HG03432 (cell line): ENCODE measurements around the gene SLC4A3.

Source experiments
- ATAC-seq: cut with Tn5 transposase; IDR thresholded peaks from one replicate; pipeline ENCODE4 v1.9.1; 2021; ENCODE audit warnings: mild to moderate bottlenecking, moderate library complexity; ENCODE audit not compliant: unreplicated experiment

Gene SLC4A3

DNA sequence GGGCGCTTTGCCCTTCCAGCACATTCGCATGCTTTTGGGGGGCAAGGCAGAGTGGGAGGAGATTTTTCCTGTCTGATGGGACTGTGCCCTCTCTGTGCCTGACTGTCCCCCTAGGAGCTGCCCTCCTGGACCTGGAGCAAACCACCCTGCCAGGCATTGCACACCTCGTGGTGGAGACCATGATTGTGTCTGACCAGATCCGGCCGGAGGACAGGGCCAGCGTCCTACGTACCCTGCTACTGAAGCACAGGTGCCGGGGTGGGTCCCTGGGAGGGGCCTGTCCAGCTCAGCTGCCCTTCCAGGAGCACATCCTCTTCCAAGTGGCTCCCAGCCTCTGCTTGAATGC is 5.3 kb downstream of the SLC4A3 start:
- ATAC-seq, result no peak

DNA sequence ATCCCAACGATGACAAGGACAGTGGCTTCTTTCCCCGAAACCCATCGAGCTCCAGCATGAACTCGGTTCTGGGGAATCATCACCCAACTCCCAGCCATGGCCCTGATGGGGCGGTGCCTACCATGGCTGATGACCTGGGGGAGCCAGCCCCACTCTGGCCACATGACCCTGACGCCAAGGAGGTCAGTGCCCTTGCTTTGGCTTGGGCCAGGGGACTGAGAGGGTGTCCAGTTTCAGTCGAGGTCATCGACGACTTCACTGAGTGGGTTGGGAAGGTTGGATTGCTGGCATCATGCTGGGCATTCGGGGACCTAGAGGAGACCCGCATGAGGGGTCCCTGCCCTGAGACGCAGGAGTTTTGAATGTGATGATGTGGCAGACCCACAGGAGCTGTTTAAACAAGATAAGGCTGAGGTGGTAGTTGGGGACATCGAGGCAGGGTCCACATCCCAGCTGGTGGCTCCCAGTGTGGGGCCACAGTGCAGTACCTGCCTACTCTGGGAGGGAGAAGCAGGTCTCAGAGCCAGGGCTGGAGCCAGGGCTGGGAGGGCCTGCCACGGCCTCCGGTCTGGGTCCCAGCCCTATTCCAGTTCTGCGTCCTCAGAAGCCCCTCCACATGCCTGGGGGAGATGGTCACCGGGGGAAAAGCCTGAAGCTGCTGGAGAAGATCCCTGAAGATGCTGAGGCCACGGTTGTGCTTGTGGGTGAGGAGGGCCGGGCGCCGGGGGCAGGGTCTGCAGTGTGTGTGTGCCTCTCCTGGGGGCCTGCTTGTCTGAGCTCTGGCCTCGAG is 6.0 kb downstream of the SLC4A3 start:
- no peak for ATAC-seq

DNA sequence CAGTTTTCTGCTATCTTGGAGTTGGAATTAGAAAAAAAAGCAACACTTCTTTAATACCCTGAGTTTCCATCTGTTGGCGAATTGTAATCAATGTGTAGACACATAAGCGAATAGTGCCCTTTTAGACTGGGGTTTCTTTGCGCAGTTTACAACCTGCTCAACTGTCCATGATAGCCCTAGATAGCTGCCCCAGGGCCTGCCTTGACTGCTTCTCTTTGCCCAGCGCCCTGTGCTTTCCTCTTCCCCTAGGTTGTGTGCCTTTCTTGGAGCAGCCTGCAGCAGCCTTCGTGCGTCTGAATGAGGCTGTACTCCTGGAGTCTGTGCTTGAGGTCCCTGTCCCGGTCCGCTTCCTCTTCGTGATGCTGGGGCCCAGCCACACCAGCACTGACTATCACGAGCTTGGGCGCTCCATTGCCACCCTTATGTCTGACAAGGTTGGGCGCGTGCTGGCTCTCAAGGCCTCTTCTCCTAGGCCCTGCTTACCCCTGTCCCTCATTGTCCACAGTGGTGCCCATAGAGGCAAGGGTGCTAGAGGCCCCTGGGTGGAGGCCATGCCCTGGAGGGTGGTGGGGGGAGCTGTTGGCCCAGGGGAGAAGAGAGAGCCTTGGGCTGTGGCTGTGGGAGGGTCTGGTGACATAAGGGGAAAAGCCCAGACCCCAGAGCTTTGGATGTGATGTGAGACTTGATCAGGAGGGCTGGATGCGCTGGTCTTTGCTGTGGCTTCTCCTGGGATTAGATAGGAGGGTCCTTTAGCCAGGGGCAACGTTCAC is 6.9 kb downstream of the SLC4A3 start:
- no peak for ATAC-seq

DNA sequence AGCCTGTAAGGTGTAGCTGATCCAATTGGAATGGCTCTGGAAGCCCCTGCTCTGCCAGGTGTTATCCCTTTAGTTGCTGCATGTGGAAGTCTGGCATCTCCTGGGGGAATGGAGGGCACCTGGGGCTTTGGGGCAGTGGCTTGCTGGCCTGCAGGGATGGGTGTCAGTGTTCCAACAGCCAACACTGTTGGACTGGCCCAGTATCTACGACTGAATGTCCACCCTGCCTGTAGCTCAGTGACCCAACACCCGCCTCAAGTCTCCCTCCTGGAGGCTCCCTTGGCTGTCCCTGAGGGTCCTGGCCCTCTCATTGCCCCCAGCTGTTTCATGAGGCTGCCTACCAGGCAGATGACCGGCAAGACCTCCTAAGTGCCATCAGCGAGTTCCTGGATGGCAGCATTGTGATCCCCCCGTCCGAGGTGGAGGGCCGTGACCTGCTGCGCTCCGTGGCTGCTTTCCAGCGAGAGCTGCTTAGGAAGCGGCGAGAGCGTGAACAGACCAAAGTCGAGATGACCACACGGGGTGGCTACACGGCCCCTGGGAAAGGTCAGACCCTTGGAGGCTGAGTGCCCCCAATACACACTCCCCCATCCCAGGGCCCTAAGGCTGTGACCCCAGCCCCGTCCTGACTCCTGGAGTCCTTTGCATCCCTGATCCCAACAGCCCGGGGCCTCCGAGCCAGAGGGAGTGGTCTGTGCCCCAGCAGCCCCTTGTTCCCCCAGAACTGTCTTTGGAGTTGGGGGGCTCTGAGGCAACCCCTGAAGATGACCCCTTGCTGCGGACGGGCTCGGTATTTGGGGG is 7.7 kb downstream of the SLC4A3 start:
- no peak for ATAC-seq

DNA sequence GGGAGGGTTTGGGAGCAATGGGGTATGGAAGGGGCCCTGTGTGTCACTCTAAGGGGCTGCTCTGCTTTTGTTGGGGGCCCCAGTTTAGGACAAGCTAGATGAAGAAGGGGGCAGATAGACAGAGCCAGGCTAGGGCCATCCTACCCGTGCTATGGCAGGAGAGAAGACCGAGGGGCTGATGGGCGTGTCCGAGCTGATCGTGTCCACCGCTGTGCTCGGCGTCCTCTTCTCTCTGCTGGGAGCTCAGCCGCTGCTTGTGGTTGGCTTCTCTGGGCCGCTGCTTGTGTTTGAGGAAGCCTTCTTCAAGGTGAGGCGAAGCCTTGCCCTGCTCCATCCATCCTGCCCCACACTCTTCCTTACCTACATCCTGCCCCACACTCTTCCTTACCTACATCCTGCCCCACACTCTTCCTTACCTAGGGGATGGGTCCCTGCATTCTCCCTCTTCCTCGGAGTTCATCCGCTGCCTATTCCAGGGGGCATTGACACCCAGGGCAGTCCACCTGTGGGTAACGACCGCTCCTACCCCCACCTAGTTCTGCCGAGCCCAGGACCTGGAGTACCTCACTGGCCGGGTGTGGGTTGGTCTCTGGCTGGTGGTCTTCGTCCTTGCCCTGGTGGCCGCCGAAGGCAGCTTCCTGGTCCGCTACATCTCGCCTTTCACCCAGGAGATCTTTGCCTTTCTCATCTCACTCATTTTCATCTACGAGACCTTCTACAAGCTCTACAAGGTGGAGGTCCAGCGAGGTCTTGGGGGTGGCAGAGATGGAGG is 8.9 kb downstream of the SLC4A3 start:
- ATAC-seq, result no peak

DNA sequence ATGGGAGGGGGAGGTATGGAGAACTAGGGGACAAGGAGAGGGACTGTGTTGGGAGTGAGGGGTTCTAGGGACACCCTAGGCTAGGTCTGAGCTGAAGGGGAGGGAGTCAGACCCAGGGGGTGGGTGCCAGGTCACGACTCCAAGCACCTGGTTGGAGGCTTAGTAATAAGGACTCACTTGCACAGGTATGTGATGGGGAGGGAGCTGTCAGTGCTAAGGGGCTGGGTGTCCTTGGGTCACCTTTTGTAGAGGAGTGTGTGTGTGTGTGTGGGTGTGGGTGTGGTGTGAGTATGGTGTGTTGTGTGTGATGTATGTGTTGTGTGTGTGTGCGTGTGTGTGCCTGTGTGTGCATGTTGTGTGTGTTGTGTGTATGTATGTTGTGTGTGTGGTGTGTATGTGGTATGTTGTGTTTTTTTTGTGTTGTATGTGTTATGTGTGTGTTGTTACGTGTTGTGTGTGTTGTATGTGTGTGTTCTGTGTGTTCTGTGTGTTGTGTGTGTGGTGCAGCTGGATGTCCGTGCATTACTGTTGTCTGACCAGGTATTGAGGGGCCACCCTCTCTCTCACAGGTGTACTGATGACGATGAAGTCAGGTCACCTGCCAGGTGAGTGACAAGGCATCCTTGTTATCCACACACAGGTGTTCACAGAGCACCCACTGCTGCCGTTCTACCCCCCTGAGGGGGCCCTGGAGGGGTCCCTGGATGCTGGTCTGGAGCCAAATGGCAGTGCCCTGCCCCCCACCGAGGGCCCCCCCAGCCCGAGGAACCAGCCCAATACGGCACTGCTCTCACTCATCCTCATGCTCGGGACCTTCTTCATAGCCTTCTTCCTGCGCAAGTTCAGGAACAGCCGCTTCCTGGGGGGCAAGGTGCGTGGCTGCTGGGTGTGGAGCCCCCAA is 9.8 kb downstream of the SLC4A3 start:
- ATAC-seq, result no peak

DNA sequence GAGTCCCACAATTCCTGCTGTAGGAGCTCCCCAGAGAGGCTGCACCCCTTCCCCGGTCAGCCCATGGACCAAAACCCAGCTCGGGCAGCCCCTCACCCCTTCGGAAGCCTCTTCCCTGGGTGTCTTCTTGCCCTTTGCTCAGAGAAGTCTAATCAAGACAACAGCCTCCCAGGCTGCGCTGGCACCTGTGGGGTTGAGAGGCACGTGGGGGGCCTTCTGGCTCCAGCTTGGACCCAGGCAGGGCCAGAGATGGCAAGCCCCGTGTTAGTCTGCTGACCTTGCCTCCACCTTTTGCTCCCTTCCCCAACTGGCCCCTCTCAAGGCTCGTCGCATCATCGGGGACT is 10.4 kb downstream of the SLC4A3 start:
- no peak for ATAC-seq

DNA sequence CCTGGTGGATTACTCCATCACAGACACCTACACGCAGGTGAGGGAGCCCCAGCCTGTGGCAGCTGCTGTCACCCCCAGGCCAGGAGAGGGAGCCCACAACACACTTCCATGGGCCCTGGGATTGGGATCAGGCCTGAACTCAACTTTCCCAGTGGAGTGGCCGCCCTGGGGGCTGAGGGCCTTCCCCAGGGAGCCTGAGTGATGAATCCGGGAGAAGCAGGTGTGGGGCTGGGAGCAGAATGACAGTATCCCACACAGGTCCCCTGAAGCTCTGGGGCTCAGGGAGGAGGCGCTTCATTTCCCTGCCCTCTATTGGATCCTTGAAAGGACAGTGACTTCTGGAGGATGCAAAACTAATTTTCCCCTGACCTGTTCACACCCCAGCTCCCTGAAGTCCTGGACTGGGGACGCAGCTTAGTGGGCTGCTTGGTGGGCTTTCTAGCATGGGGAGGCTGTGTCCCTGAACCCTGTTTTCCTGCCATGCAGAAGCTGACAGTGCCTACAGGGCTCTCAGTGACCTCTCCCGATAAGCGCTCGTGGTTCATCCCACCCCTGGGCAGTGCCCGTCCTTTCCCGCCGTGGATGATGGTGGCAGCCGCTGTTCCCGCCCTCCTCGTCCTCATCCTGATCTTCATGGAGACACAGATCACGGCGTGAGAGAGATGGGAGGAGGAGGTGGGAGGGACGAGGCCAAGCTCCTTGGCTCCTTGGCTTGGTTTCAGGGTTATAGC is 11.0 kb downstream of the SLC4A3 start:
- no peak for ATAC-seq

DNA sequence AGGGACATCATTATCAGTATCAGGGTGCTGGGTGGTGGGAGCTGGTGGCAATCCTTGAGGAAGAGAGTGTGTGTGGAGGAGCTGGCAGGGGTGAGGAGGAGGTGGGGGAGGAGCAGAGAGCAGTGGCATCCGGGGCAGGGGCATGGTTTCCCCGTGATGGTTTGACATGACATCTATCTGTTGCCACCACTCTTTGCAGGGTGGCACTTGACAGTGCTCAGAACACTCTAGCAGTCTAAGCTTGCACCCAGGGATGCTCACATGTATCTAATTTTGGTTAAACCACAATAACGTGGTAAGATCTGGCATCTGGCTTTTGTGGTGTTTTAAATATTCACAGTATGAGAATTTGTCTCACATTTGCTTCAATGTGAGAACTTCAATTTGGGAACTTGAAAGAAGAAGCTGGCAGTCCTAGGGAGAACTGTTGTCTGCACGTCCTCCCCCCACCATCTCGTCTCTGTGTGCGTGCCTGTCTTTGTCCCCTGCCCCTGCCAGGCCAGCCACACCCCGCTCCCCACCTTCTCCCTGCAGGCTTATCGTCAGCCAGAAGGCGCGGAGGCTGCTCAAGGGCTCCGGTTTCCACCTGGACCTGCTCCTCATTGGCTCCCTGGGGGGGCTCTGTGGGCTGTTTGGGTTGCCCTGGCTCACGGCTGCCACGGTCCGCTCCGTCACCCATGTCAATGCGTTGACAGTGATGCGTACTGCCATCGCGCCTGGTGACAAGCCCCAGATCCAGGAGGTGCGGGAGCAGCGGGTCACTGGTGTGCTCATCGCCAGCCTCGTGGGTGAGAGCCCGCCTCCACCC is 11.7 kb downstream of the SLC4A3 start:
- ATAC-seq, result no peak

DNA sequence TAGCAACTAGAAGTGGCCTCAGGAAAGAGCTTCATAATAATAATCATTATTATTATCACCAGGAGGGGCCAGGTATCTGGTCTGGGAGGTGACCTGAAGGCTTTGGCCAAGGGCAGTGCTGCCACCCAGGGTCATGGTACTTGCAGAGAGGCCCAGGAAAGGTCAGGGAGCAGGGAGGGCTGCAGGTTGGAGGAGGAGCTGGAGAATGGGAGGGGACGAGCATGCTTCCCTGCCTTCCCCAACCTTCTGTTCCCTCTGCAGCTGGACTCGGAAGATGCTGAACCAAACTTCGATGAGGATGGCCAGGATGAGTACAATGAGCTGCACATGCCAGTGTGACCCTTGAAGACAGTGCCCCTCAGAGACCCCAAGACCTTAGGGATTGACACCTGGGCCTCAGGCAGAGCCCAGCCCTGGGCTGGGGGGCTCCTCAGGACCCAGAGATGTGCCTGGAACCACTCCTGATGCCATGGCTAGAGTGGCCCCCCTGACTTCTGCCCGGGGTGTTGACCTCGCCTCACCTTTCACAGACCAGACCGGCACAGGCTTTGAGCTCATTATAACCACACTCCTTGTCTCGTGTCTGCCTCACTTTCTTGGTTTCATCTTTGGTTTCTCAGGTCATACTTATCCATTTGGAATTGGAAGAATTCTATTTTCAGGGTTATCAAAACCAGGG is 14.1 kb downstream of the SLC4A3 start:
- no peak for ATAC-seq

DNA sequence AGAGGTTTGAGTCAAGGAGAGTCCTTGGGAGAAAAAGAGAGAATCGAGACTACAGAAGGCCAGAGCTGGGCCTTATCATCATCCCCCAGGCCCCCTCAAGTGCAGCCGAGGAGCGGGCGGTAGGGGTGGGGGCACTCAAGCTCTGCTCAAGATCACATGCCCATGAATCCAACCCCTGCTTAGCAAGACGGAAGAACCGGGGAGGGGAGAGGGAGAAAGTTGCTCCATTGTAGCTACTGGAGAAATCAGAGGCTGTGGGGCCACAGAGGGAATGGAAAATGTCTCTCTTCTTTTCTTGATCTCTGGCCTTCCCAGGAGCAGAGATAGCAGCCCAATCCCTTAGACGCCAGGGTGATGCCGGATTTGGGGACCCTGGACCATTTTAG is 14.6 kb downstream of the SLC4A3 start:
- ATAC-seq, result no peak

DNA sequence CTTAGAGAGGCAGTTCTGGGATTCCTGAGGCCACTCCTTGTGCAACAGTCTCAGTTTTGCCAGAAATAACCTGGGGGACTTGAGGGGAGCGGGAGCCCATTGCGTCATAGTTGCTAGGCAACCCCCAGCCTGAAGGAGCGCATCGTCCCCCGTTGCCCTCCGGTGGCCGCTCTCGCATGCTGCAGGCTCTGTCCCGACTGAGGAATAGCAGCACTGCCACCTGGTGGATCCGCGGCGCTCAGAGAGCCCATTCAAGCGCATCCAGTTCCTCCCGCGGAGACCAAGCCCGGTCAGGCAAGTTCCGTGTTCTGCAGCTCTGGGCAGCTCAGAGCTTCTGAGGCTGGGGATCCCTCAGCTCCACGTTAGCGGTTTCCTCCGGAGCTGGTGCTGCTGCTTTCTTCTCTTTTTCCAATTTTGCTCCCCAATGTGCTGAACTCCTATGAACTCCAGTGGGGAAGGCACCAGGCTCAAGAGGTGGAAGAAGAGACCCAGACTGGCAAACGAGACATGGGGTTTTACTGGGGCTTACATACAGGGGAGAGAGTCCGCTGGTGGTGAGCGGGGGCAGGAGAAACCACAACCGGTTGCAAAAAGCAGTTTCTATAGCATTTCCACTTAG is 15.1 kb downstream of the SLC4A3 start:
- ATAC-seq, result peak; percentile 98

DNA sequence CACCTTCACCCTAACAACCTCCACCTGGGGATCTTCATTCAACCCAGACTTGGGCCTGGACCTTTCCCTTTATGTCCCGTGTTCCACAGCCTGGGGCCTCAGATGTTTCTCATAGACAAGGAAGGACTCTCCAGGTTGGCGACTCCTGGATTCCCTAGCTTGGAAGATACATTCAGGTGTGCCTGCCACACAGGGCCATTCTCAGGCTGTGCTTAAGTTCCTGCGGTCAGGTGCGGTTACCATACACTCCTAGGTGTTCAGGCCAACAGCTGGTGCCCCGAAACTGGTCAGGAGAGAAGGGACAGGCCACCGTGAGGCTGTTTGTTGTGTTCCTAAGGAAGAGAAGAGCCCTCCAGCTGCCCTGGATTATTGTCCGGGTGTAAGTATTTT is 15.6 kb downstream of the SLC4A3 start:
- ATAC-seq, result no peak

DNA sequence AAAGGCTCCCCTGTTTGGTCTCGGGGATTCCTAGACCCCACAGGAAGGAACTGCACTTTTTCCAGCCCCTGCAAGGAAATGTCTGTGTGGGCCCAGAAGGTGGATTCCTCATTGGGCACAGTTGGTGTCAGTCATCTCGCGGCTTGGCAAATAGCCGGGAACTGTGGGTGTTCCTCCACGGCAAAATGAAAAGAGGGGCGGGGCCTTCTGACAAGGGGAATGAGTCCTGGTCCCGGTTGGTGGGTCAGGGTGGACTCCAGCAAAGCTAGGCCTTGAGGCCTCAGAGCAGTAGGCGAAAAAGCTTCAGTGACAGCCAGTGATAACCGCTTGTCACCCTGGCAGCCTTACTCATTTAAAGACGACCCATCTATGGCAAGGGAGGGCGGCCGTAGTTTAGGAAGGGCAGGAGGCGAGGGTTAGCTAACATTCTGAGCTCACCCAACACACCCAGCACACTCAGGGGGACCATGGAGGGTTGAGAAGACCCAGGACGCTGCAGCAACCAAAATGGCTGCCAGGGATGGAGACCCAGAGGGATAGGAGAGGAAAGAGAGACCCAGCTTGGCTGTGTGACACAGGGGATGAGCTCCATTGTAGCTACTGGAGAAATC is 16.5 kb downstream of the SLC4A3 start:
- no peak for ATAC-seq

DNA sequence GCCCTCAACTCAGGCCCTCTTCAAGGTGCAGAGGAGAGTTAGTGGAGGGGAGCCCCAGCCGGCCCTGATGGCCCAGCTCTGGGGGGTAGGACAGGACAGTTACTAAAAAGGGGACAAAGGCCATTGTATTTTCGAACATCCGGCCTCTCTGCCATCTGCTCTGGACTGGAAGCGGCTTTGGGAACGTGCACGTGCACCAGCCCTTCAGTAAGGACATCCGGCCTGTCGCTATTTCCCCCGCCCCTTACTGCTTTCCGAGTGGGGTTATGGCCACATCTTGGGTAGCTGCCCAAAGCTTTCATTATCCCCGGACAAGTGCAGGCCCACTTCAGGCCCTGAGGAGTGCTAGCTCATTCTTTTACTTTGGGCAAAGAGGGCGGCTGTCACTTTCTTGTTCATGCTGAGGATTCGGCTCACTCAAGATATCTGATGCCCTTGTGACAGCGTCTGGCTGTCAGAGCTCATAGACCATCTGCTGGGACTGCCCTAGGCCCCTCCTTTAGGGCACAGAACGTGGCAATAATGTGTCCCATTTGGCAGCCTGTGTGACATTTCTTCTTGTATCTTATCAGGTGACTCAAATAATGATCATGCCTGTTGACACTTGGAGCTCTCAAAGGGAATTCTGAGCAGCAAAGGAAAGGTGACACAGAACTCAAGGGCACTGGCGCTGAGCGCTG is 17.5 kb downstream of the SLC4A3 start:
- ATAC-seq, result no peak

DNA sequence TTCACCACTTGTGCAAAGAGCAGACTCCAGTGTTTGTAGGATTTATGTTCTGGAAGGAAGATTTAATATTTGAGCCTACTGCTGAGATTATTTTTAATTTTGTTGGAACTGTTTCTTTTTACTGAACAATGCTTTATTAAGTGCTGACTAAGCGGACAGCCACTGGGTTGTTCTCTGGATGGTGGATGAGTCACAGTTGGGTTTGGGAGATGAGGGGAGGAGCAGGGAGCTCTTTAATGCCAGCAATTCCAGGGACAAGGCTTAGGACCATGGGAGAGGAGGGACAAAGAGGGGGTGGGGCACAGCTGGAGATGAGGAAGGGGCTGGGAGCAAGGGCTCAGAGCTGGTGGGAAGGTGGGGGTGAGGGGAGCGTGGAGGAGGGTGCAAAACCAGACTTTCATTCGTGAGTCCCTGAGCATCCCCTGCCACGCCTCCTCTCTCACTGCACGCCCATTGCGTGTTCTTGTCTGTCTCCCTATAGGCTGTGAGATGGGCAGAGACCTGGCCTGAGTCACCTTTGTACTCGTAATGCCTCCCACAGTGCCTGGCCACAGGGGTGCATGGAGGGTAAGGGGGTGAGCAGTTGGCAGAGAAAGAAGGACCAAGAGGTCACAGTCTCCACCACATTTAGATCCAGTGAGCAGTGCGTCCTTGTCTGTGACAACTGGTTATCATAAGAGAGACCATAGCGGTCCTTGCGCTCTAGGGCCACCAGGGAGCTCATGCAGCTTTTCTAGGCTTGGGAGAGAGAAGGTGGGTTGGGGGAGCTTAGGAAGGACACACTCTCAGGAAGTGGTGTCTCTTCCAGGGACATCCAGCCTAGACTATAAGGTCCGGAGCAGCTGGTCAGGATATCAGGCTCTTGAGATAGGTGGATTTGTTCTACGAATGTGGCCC is 18.4 kb downstream of the SLC4A3 start:
- ATAC-seq, result no peak
